H1 (cell line): ENCODE data around the gene DENND5B. TPM values are rescaled to one million over a fixed set of nuclear protein-coding genes. Genes with fewer than 3 reads are reported as not detected.

ENCODE experiments used
- CTCF ChIA-PET: fragments of 300-600 bp; sonication (Branson Sonifier 250); formaldehyde crosslinking; loops from one replicate; lab custom pipeline; 2021; ENCODE audit not compliant: partially characterized antibody; lab: Charles Lee
- POLR2A ChIA-PET: fragments of 300-600 bp; sonication (Branson Sonifier 250); formaldehyde crosslinking; loops from one replicate; lab custom pipeline; 2021; ENCODE audit warnings: inconsistent platforms; ENCODE audit not compliant: partially characterized antibody; lab: Charles Lee
- DNase-seq, 2 experiments: peaks; one replicate each; pipeline versions ENCODE4 v3.0.0 to v3.0.0-alpha.2; 2010 to 2022; ENCODE audit warnings: low spot score in 2 of 2, low read depth in 1 of 2, mixed read lengths in 1 of 2
- FAIRE-seq: peaks from 2 replicates; lab custom pipeline; 2011; peaks lifted over from hg19 to GRCh38; lab: Jason Lieb, UNC
- H2AFZ ChIP-seq: 2 replicates; pipeline ENCODE4 v1.8.1; 2012; ENCODE audit warnings: low read length, inconsistent platforms
- H2AK5ac ChIP-seq: 2 replicates; pipeline ENCODE4 v1.6.1; 2013; ENCODE audit warnings: low read depth, low read length
- H2BK120ac ChIP-seq: replicated peaks from 2 replicates; pipeline ENCODE3; 2013; ENCODE audit warnings: low read depth, low read length, inconsistent platforms
- H2BK12ac ChIP-seq: 2 replicates; pipeline ENCODE4 v1.6.1; 2013; ENCODE audit warnings: low read depth, low read length
- H2BK15ac ChIP-seq: 2 replicates; pipeline ENCODE4 v1.6.1; 2013; ENCODE audit warnings: low read length
- H2BK20ac ChIP-seq: 2 replicates; pipeline ENCODE4 v1.6.1; 2013; ENCODE audit warnings: low read length
- H2BK5ac ChIP-seq: 2 replicates; pipeline ENCODE4 v1.6.1; 2013; ENCODE audit warnings: low read depth, low read length
- H3K14ac ChIP-seq: 2 replicates; pipeline ENCODE4 v1.6.1; 2013; ENCODE audit warnings: inconsistent platforms; ENCODE audit not compliant: insufficient read length
- H3K18ac ChIP-seq: 2 replicates; pipeline ENCODE4 v1.6.1; 2013; ENCODE audit warnings: low read length; ENCODE audit errors: extremely low read depth
- H3K23ac ChIP-seq: 2 replicates; pipeline ENCODE4 v1.6.1; 2013; ENCODE audit warnings: inconsistent platforms; ENCODE audit not compliant: insufficient read length
- H3K23me2 ChIP-seq: 2 replicates; pipeline ENCODE4 v1.6.1; 2013; ENCODE audit warnings: low read depth, low read length
- H3K27ac ChIP-seq: 2 replicates; pipeline ENCODE4 v1.6.1; 2011; ENCODE audit warnings: low read depth, low read length, inconsistent platforms
- H3K27me3 ChIP-seq, 4 experiments: replicated peaks in 1 of 4; 1 replicate in 1 of 4; 2 replicates in 3 of 4; pipeline versions ENCODE4 v1.6.1 to v1.8.1; 2011 to 2013; ENCODE audit warnings: low read length in 3 of 4, mild to moderate bottlenecking in 3 of 4, inconsistent platforms in 2 of 4, mixed read lengths in 2 of 4, moderate library complexity in 1 of 4; ENCODE audit not compliant: control insufficient read depth in 3 of 4, insufficient read depth in 3 of 4; ENCODE audit errors: extremely low read depth in 1 of 4
- H3K36me3 ChIP-seq, 4 experiments: 2 replicates each; pipeline versions ENCODE4 v1.6.1 to v1.8.1; 2011 to 2013; ENCODE audit warnings: mild to moderate bottlenecking in 4 of 4, low read length in 3 of 4, moderate library complexity in 2 of 4, control low read depth in 1 of 4, inconsistent platforms in 1 of 4; ENCODE audit not compliant: insufficient read depth in 4 of 4, control insufficient read depth in 2 of 4
- H3K4ac ChIP-seq: replicated peaks from 2 replicates; pipeline ENCODE3; 2013; ENCODE audit warnings: low read length, low read depth, mixed read lengths, inconsistent platforms; ENCODE audit not compliant: insufficient read length
- H3K4me1 ChIP-seq, 4 experiments: replicated peaks in 1 of 4; 1 replicate in 1 of 4; 2 replicates in 3 of 4; pipeline versions ENCODE4 v1.6.1 to v1.8.1; 2011 to 2013; ENCODE audit warnings: low read length in 3 of 4, inconsistent platforms in 2 of 4, mixed read lengths in 1 of 4; ENCODE audit not compliant: insufficient read depth in 4 of 4, control insufficient read depth in 3 of 4
- H3K4me2 ChIP-seq, 2 experiments: 2 replicates each; pipeline versions ENCODE4 v1.6.1 to v1.8.1; 2011 to 2013; ENCODE audit warnings: low read depth in 2 of 2, low read length in 2 of 2, control low read depth in 1 of 2, inconsistent platforms in 1 of 2, mild to moderate bottlenecking in 1 of 2; ENCODE audit not compliant: insufficient read depth in 1 of 2
- H3K4me3 ChIP-seq, 4 experiments: fragments of 200-600, 300-600 bp in 1 of 4; sonication (generic), shearing (Covaris generic), sonication (Bioruptor Twin) in 1 of 4; 2 replicates each; pipeline versions ENCODE4 v1.5.1 to v1.8.1; 2011 to 2016; ENCODE audit warnings: low read length in 4 of 4, low read depth in 3 of 4, control low read depth in 2 of 4, inconsistent platforms in 2 of 4, mild to moderate bottlenecking in 2 of 4, mixed read lengths in 1 of 4, moderate library complexity in 1 of 4; ENCODE audit not compliant: insufficient read depth in 2 of 4; ENCODE audit errors: extremely low read depth in 1 of 4
- H3K56ac ChIP-seq: replicated peaks from 2 replicates; pipeline ENCODE3; 2013; ENCODE audit warnings: low read depth, mild to moderate bottlenecking, mixed read lengths, low read length, inconsistent platforms; ENCODE audit not compliant: insufficient read length
- H3K79me1 ChIP-seq: 2 replicates; pipeline ENCODE4 v1.6.1; 2013; ENCODE audit warnings: low read depth, low read length, control low read depth
- H3K79me2 ChIP-seq, 2 experiments: 2 replicates each; pipeline versions ENCODE4 v1.6.1 to v1.8.1; 2012 to 2013; ENCODE audit warnings: low read length in 2 of 2, mild to moderate bottlenecking in 2 of 2, inconsistent platforms in 1 of 2; ENCODE audit not compliant: insufficient read depth in 2 of 2, control insufficient read depth in 1 of 2
- H3K9ac ChIP-seq, 4 experiments: replicated peaks in 1 of 4; 1 replicate in 1 of 4; 2 replicates in 3 of 4; pipeline versions ENCODE4 v1.6.1 to v1.8.1; 2011 to 2013; ENCODE audit warnings: low read depth in 3 of 4, low read length in 3 of 4, control low read depth in 2 of 4, mild to moderate bottlenecking in 2 of 4, moderate library complexity in 2 of 4, inconsistent platforms in 1 of 4; ENCODE audit errors: extremely low read depth in 1 of 4
- H3K9me3 ChIP-seq, 2 experiments: 2 replicates each; pipeline versions ENCODE4 v1.6.1 to v1.8.1; 2012 to 2013; ENCODE audit warnings: mild to moderate bottlenecking in 2 of 2, moderate library complexity in 2 of 2, control low read depth in 1 of 2, inconsistent platforms in 1 of 2, low read depth in 1 of 2, low read length in 1 of 2, mixed read lengths in 1 of 2; ENCODE audit not compliant: insufficient read depth in 2 of 2
- H4K20me1 ChIP-seq, 2 experiments: replicated peaks in 1 of 2; 2 replicates each; pipeline versions ENCODE3 to v1.8.1; 2011 to 2013; ENCODE audit warnings: inconsistent platforms in 2 of 2, low read length in 2 of 2, mild to moderate bottlenecking in 1 of 2; ENCODE audit not compliant: insufficient read depth in 2 of 2, control insufficient read depth in 1 of 2
- H4K5ac ChIP-seq: 2 replicates; pipeline ENCODE4 v1.6.1; 2013; ENCODE audit warnings: low read length, low read depth, mixed read lengths, inconsistent platforms; ENCODE audit not compliant: insufficient read length
- H4K8ac ChIP-seq: 2 replicates; pipeline ENCODE4 v1.8.0; 2013; ENCODE audit warnings: mild to moderate bottlenecking, moderate library complexity, low read length, inconsistent platforms; ENCODE audit not compliant: insufficient read depth; ENCODE audit errors: extremely low read depth
- H4K91ac ChIP-seq: replicated peaks from 2 replicates; pipeline ENCODE3; 2013; ENCODE audit warnings: low read length, mixed read lengths, inconsistent platforms; ENCODE audit not compliant: insufficient read length
- CEBPB ChIP-seq: IDR thresholded peaks from 2 replicates; pipeline ENCODE4 v1.6.1; 2012; ENCODE audit warnings: low read depth, low read length
- CTBP2 ChIP-seq: IDR thresholded peaks from 2 replicates; pipeline ENCODE4 v1.7.0; 2011; ENCODE audit warnings: borderline replicate concordance, mild to moderate bottlenecking, moderate library complexity, mixed read lengths, low read length; ENCODE audit not compliant: insufficient read depth, insufficient read length
- GTF2F1 ChIP-seq: IDR thresholded peaks from 2 replicates; pipeline ENCODE4 v1.6.1; 2012; ENCODE audit warnings: low read depth, low read length, improper control_type of control experiment, borderline replicate concordance
- JUND ChIP-seq: IDR thresholded peaks from 2 replicates; pipeline ENCODE4 v1.6.1; 2011; ENCODE audit warnings: mild to moderate bottlenecking, improper control_type of control experiment, low read length
- NANOG ChIP-seq: IDR thresholded peaks from 2 replicates; pipeline ENCODE4 v1.6.1; 2011; ENCODE audit warnings: low read length, low read depth, mild to moderate bottlenecking, inconsistent platforms; ENCODE audit not compliant: insufficient read depth, poor library complexity, severe bottlenecking
- NRF1 ChIP-seq: IDR thresholded peaks from 2 replicates; pipeline ENCODE4 v1.6.1; 2011; ENCODE audit warnings: mild to moderate bottlenecking, low read depth, low read length, improper control_type of control experiment
- POLR2AphosphoS5 ChIP-seq: IDR thresholded peaks from 2 replicates; pipeline ENCODE4 v1.6.1; 2011; ENCODE audit warnings: low read depth, low read length
- RXRA ChIP-seq: IDR thresholded peaks from 2 replicates; pipeline ENCODE4 v1.6.1; 2011; ENCODE audit warnings: low read depth, mild to moderate bottlenecking, low read length, moderate library complexity; ENCODE audit not compliant: insufficient read depth
- SAP30 ChIP-seq: fragments of 300-600 bp; sonication (generic); IDR thresholded peaks from 2 replicates; pipeline ENCODE4 v1.7.1; 2012; ENCODE audit warnings: low read length, moderate library complexity, mild to moderate bottlenecking, inconsistent platforms; ENCODE audit not compliant: insufficient read depth, insufficient replicate concordance
- SIN3A ChIP-seq, 2 experiments: IDR thresholded peaks in 1 of 2; conservative IDR thresholded peaks in 1 of 2; 2 replicates each; pipeline ENCODE4 v1.6.1; 2011 to 2012; ENCODE audit warnings: low read length in 2 of 2, improper control_type of control experiment in 1 of 2, low read depth in 1 of 2, mild to moderate bottlenecking in 1 of 2
- SIX5 ChIP-seq: IDR thresholded peaks from 2 replicates; pipeline ENCODE4 v1.6.1; 2011; ENCODE audit warnings: mild to moderate bottlenecking, low read depth, low read length
- SP1 ChIP-seq: IDR thresholded peaks from 2 replicates; pipeline ENCODE4 v1.6.1; 2011; ENCODE audit warnings: low read depth, low read length
- SRF ChIP-seq: IDR thresholded peaks from 2 replicates; pipeline ENCODE4 v1.6.1; 2011; ENCODE audit warnings: mild to moderate bottlenecking, low read depth, low read length, moderate library complexity
- WGBS, 2 experiments: shearing (Covaris generic) in 1 of 2; methylation state at CpG; one replicate each; pipeline versions ENCODE4 v1.1.6 to v1.1.7; 2013 to 2015; ENCODE audit warnings: low lambda C conversion rate in 2 of 2, mixed read lengths in 2 of 2, inconsistent platforms in 1 of 2, low coverage in 1 of 2, missing lambda C conversion rate in 1 of 2; ENCODE audit not compliant: insufficient replicate concordance in 2 of 2, insufficient coverage in 1 of 2, insufficient read length in 1 of 2; ENCODE audit errors: extremely low coverage in 1 of 2, missing lambda C conversion rate in 1 of 2; 5-methylcytosine and 5-hydroxymethylcytosine counted together
- polyA plus RNA-seq, 7 experiments: library from polyadenylated mRNA; depleted of rRNA in 3 of 7; stranded (reverse) in 5 of 7; unstranded in 2 of 7; fragments of >200 nt in 5 of 7; fragments of 200-250 nt in 2 of 7; gene quantifications; 1 replicate in 5 of 7; 2 replicates in 1 of 7; 4 replicates in 1 of 7; pipeline versions ENCODE4 v1.2.1 to v1.2.3, GENCODE V29; 2011 to 2013; ENCODE audit warnings: missing spikeins in 2 of 7, mixed read lengths in 2 of 7
- total RNA-seq: library from RNA; stranded (reverse); fragmentation: NEBNext Ultra II Directional; extraction: Animal tissue kit (Norgen Biotek cat#: 25700); gene quantifications from 2 replicates; pipeline ENCODE4 v1.2.1, GENCODE V29; 2021

Gene DENND5B
- total and polyA plus RNA-seq, 2 of the 8 experiments (the other 6 are each of a cell fraction or from before 2014, with no cell fraction given) = 13.4 to 20.2 TPM

GRCh38 chr12:31583878-31584277 lies 7.1 kb downstream of the DENND5B start:
- ChIA-PET POLR2A (interaction anchor here (0.7 to 1.1 kb wide), 2 partner anchors 8 to 160 kb away, joined by 3 read pairs; no protein-coding TSS in a partner anchor), CTCF (interaction anchor here (2.7 kb wide), 1 partner anchor 10 kb away, joined by 10 read pairs; no protein-coding TSS in a partner anchor)
- Histone ChIP-seq H4K8ac (no peak overlapping the region), H3K4me1 (peaks cover 0 to 3% (median 1%) of the 10 kb centered on the region in 4 experiments; a peak in 1 of 7 replicates), H4K20me1 (peaks cover 2 to 5% of the 10 kb centered on the region in 2 experiments), H3K4me3 (no peak overlapping the region), H3K56ac (no peak overlapping the region), H3K4ac (no peak overlapping the region), H3K23ac (no peak overlapping the region), H2BK15ac (no peak overlapping the region), H4K5ac (no peak overlapping the region), H2AFZ (no peak overlapping the region), H3K27ac (no peak overlapping the region), H3K14ac (no peak overlapping the region), H3K18ac (no peak overlapping the region), H3K27me3 (no peaks in the 10 kb centered on the region), H4K91ac (no peak overlapping the region), H3K23me2 (no peaks in the 10 kb centered on the region), H2AK5ac (no peak overlapping the region), H3K9me3 (no peaks in the 10 kb centered on the region), H2BK120ac (no peak overlapping the region), H2BK12ac (no peak overlapping the region), H3K79me2 (peaks cover 0 to 74% of the 10 kb centered on the region in 2 experiments; a peak in 3 of 4 replicates), H3K4me2 (no peak overlapping the region), H3K79me1 (peaks cover 5% of the 10 kb centered on the region; the same call in 1 of the 2 replicates), H2BK5ac (no peak overlapping the region), H3K36me3 (no peaks in the 10 kb centered on the region), H2BK20ac (no peak overlapping the region), H3K9ac (no peak overlapping the region)
- no peak for FAIRE-seq
- TF ChIP-seq NANOG (no peak), JUND (no peak), SIN3A (conservative IDR thresholded peaks at IDR 0.05 in 1 of 2, IDR thresholded peaks at IDR 0.05 in 1 of 2; ENCODE audit: low read depth in 1 of 2, low read length in 2 of 2) (no peak), NRF1 (no peak), POLR2AphosphoS5 (no peak), RXRA (no peak), CEBPB (no peak), SIX5 (no peak), CTBP2 (no peak), SRF (no peak), GTF2F1 (no peak), SAP30 (no peak), SP1 (no peak)
- WGBS, 2 experiments = 96% methylated on average over 2 of the region's 2 CpGs; no CpG with 5 or more reads in 1 of the 2 experiments
- DNase-seq = no peak
